GM12872 (cell line): Measurements from ENCODE around the gene FRS2.

ENCODE experiments used
- CTCF ChIP-seq: IDR thresholded peaks from 3 replicates; pipeline ENCODE4 v1.5.1; 2011; ENCODE audit warnings: low read depth, mild to moderate bottlenecking, low read length, moderate library complexity; ENCODE audit not compliant: insufficient read depth

The FRS2 gene

GRCh38 chr12:69588527-69588926, 118.3 kb downstream of the FRS2 start:
- no peak for TF ChIP-seq CTCF

- TF ChIP-seq CTCF: no peak
These were observed 118.9 kb downstream of the FRS2 start for GRCh38 chr12:69589082-69589481.

GRCh38 chr12:69595689-69596088, 125.5 kb downstream of the FRS2 start:
- no peak for TF ChIP-seq CTCF

- no peak for TF ChIP-seq CTCF
These were observed 128.1 kb downstream of the FRS2 start for GRCh38 chr12:69598174-69598753.

- no peak for TF ChIP-seq CTCF
These were observed 130.6 kb downstream of the FRS2 start for GRCh38 chr12:69600804-69601203.

- no peak for TF ChIP-seq CTCF
These were observed 131.9 kb downstream of the FRS2 start for GRCh38 chr12:69601962-69602685.

- no peak for TF ChIP-seq CTCF
These were observed 132.8 kb downstream of the FRS2 start for GRCh38 chr12:69602954-69603353.

GRCh38 chr12:69608114-69608513, 137.9 kb downstream of the FRS2 start:
- no peak for TF ChIP-seq CTCF
